ENCODE results near the gene HOXD4. TPM values are rescaled to one million over a fixed set of nuclear protein-coding genes. Genes with fewer than 3 reads are reported as not detected.

The HOXD4 gene
- total RNA-seq, 3 donors from 2014 or later = 4.7 to 6.5 (median 5.9) TPM

- no peaks in the 10 kb centered on the region for H3K9me3 ChIP-seq
- DNase-seq (no peak), ATAC-seq (no peak)
- no peak for TF ChIP-seq CTCF (IDR thresholded peaks at IDR 0.05)
- peaks cover 16% of the 10 kb centered on the region for H3K4me1 ChIP-seq (ENCODE audit: low read depth)
- no peaks in the 10 kb centered on the region for H3K36me3 ChIP-seq (ENCODE audit: low read depth)
- intact Hi-C loops (cut with DNase I, micrococcal nuclease) = loop anchor here (5.0 to 10.0 kb wide), 5 partner anchors 143 to 683 kb away; no protein-coding TSS in a partner anchor
- H3K4me3 ChIP-seq = no peak overlapping the region
Measured at GRCh38 chr2:176142281-176142680, 9.1 kb upstream of the HOXD4 start.

- peak; percentile 48 for ATAC-seq
- Histone ChIP-seq H3K4me1 (ENCODE audit: low read depth) (peaks cover 16% of the 10 kb centered on the region), H3K9me3 (no peaks in the 10 kb centered on the region), H3K36me3 (ENCODE audit: low read depth) (no peaks in the 10 kb centered on the region), H3K4me3 (no peak overlapping the region)
- intact Hi-C loops (cut with DNase I, micrococcal nuclease) = loop anchor here (10.0 kb wide), 3 partner anchors 139 to 679 kb away; no protein-coding TSS in a partner anchor
- DNase-seq = no peak
- no peak for TF ChIP-seq CTCF (IDR thresholded peaks at IDR 0.05)
Measured at GRCh38 chr2:176145085-176145969, 6.0 kb upstream of the HOXD4 start.

- ATAC-seq (peak; percentile 82), DNase-seq (no peak)
- Histone ChIP-seq H3K4me1 (ENCODE audit: low read depth) (peaks cover 16% of the 10 kb centered on the region), H3K4me3 (no peak overlapping the region), H3K9me3 (no peaks in the 10 kb centered on the region), H3K36me3 (ENCODE audit: low read depth) (no peaks in the 10 kb centered on the region)
- TF ChIP-seq CTCF (IDR thresholded peaks at IDR 0.05) = no peak
- intact Hi-C loops (cut with DNase I, micrococcal nuclease) = loop anchor here (10.0 kb wide), 3 partner anchors 139 to 679 kb away; no protein-coding TSS in a partner anchor
Measured at GRCh38 chr2:176146101-176146500, 5.2 kb upstream of the HOXD4 start.

GRCh38 chr2:176146645-176147044, 4.7 kb upstream of the HOXD4 start:
- Histone ChIP-seq H3K36me3 (ENCODE audit: low read depth) (no peaks in the 10 kb centered on the region), H3K4me3 (no peak overlapping the region), H3K4me1 (ENCODE audit: low read depth) (peaks cover 16% of the 10 kb centered on the region), H3K9me3 (no peaks in the 10 kb centered on the region)
- no peak for TF ChIP-seq CTCF (IDR thresholded peaks at IDR 0.05)
- intact Hi-C loops (cut with DNase I, micrococcal nuclease) = loop anchor here (10.0 kb wide), 3 partner anchors 138 to 678 kb away; no protein-coding TSS in a partner anchor
- no peak for ATAC-seq
- DNase-seq = no peak

GRCh38 chr2:176147210-176147799, 4.0 kb upstream of the HOXD4 start:
- DNase-seq (no peak), ATAC-seq (no peak)
- Histone ChIP-seq H3K4me1 (ENCODE audit: low read depth) (peaks cover 16% of the 10 kb centered on the region), H3K9me3 (no peaks in the 10 kb centered on the region), H3K4me3 (no peak overlapping the region), H3K36me3 (ENCODE audit: low read depth) (no peaks in the 10 kb centered on the region)
- intact Hi-C loops (cut with DNase I, micrococcal nuclease) = loop anchor here (10.0 kb wide), 3 partner anchors 137 to 677 kb away; no protein-coding TSS in a partner anchor
- TF ChIP-seq CTCF (IDR thresholded peaks at IDR 0.05) = no peak
